HG03039 (cell line): Measurements from ENCODE around the gene SORCS2.

Experiments
- ATAC-seq: cut with Tn5 transposase; IDR thresholded peaks from one replicate; pipeline ENCODE4 v1.9.1; 2021; ENCODE audit warnings: mild to moderate bottlenecking, moderate library complexity; ENCODE audit not compliant: unreplicated experiment

Gene SORCS2

DNA sequence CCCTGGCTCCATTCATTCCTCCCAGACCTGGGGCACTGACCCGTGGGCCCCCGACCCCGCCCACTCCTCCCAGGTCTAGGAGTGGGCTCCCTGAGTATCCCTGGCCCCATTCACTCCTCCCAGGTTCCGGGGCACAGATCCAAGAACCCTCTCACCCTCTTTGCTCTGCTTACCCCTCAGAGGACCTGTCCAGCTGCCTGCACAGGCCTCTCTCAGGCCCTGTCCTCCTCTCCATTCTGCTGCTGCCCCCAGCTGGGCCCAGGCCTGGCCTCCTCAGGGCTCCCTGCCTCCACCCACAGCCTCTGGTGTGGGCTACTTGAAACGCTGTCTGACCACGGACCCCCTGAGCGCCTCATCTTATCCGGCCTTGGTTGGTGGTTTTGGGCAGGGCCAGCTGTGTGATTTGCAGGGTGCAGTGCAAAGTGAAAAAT is 460.1 kb downstream of the SORCS2 start:
- ATAC-seq: no peak

GRCh38 chr4:7652906-7653305 is 460.6 kb downstream of the SORCS2 start:
- no peak for ATAC-seq

GRCh38 chr4:7653510-7654369 is 461.4 kb downstream of the SORCS2 start:
- no peak for ATAC-seq

- ATAC-seq: no peak
These were observed 462.5 kb downstream of the SORCS2 start for GRCh38 chr4:7654550-7655445.

- ATAC-seq: no peak
These were observed 463.3 kb downstream of the SORCS2 start for GRCh38 chr4:7655511-7656243.

GRCh38 chr4:7656244-7656800 is 464.0 kb downstream of the SORCS2 start:
- no peak for ATAC-seq

DNA sequence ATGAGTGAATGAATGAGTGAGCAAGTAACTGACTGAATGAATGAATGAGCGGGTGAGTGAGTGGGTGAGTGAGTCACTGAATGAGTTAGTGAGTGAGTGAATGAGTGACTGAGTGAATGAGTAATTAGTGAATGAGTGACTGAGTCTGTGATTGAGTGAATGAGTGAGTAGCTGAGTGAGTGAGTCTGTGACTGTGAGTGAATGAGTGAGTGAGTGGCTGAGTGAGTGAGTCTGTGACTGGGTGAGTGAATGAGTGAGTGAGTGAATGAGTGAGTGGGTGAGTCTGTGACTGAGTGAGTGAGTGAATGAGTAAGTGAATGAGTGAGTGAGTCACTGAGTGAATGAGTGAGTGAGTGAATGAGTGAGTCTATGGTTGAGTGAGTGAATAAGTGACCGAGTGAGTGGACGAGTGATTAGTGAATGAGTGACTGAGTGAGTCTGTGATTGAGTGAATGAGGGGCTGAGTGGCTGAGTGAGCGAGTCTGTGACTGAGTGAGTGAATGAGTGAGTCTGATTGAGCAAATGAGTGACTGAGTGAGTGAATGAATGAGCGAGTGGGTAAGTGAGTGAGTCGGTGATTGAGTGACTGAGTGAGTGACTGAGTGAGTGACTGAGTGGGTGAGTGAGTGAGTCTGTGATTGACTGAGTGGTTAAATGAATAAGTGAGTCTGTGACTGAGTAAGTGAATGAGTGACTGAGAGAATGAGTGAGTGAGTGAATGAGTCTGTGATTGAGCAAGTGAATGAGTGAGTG is 465.4 kb downstream of the SORCS2 start:
- ATAC-seq: no peak

DNA sequence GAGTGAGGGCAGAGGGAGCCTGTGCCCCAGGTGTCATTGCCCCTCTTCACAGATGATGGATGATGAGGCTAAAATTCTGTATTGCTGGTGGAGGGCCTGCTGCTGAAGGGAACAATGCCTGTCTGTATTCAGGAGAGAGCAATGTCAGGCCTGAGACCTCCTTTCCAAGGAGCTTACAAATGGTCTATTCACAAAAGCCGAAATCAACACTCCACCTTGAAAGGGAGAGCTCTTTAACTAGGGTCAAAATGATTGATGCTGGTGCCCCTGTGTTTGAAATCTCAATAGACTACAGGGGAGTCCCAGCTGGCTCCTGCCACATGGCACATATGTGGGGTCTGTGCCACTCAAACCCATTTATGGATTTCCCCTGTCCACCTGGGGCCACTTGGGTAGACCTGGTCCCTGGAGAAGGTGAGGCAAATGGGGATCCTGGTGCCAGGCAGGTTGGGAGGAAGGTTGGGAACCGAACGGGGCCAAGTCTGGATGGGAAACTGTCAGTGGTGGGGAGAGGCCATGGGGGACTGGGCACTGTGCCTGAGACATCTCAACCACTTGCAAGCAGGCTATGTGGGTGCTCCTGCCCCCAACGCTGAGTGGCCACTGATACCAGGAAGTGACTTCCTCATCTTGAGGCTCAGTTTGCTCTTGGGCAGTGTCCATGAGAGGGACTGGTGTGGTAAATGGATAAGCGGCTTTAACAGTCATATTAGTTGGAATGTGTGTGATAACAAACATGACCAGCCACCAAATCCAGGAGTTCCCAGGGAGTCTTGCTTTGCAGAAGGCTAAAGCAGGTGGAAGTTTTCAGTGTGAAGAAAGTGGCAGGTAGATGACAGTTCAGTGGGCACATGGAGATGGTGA is 466.2 kb downstream of the SORCS2 start:
- ATAC-seq: no peak

DNA sequence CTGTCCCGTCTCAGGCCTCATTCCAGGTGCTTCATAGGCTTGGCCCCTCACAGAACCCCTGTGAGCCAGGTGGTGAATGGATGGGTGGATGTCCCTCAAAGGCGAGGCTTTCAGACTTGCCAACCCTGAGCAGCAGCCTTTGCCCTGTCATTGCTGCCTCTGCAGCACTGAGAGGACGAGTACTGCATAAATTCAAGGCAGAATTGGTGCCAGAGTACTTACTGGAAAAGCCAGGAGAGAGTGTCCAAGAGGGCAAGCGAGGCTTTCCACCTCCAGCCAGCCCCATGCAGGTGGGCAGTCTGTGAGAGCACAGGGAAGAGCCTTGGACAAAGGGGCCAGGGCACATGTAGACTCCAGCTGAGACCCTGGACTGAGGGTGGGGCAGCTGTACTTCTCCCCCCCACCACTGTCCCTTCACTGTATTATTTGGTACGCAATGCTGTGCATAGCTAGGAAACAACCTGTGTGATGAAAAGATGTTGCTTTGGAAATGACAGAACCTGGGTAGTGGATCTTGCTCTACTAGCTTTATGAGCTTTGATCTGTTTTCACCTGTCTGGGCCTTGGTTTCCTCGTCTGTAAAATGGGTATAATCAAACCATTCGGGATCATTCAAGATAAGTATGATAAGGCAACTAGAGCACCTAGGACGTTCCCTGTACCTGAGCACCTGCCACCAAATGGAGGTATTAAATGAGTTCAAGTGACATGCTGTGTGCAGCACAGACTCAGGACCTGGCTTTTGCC is 467.3 kb downstream of the SORCS2 start:
- no peak for ATAC-seq

DNA sequence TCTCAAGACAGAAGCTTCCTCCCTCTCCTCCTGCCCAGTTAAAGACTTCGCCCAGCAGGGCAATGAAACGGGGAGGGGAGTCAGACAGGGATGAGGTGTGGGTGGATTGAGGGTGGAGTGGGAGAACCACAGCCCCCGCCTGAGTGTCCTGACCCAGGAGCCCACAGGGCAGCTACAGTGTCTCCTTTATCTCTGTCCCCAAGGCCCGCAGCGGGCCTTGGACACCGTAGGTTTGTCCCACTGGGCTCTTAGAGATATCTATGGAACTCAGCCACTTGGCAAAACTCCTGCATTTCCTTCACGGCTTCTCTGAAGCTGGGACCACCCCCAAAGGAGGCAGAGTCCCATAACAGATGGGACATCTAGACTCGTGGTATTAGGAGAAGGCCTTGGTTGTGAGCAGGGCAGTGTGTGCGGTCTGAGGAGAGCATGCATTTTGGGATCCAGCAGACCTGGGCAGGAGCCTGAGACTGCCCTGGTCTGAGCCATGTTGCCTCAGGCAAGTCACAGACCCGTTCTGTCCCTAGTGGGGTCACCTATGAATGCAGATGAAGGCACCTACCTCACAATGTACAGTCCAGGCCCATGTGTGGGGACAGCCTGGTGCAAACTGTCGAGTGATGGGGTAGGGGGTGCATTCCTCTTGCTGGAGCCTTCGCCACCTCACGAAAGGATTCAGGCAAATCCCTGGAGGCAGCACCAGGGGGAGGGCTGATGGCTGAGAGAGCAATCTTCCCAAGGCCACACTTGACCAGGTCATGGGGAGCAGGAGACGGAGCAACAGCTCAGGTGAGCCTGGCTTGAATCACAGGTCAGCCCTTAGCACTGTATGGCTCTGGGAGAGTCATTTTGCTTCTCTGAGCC is 468.1 kb downstream of the SORCS2 start:
- no peak for ATAC-seq

DNA sequence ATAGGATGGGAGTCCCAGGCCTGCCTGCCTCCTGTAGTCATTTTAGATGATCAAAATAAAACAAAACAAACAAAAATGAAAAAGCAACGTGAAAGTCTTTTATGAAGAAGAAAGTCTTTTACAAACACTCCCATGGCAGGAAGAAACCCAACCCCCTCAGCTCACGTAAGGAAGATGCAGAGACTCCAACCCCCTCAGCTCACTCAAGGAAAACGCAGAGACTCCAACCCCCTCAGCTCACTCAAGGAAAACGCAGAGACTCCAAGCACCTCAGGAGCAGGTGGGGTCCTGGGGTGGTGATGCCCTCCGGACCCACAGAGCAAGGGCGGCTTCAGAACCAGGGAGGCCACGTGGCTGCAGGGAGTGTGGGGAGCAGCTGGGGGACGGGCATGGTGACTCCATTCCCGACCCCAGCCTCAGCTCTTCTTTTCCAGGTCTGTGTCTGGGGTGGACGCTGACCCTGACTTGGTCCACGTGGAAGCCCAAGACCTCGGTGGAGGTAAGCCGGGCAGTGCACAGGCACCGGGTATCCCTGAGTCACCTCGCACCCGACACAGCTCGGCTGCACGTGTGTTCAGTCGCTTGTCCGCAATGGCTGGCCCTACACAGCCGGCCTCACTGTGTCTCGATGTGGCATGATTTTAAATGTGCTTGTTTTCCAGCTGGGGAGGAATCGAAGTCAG is 468.9 kb downstream of the SORCS2 start:
- no peak for ATAC-seq

- ATAC-seq: no peak
These were observed 469.6 kb downstream of the SORCS2 start for GRCh38 chr4:7661846-7662506.

- no peak for ATAC-seq
These were observed 470.1 kb downstream of the SORCS2 start for GRCh38 chr4:7662507-7662846.

DNA sequence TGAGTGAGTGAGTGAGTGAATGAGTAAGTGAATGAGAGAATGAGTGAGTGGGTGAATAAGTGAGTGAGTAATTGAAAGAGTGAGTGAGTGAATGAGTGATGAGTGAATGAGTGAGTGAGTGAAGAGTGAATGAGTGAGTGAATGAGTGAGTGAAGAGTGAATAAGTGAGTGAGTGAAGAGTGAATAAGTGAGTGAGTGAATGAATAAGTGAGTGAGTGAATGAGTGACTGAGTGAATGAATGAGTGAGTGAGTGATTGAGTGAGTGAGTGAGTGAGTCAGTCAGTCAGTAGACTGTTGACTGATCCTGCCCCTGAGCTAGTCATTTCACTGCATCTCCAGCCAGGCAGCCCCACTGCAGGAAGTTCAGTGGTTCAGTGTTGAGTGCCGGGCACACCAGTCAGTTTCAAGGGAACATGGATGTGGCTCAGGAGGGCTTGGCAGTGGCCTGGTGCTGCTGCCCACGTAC is 470.8 kb downstream of the SORCS2 start:
- no peak for ATAC-seq

- ATAC-seq: no peak
These were observed 471.8 kb downstream of the SORCS2 start for GRCh38 chr4:7664106-7664505.

DNA sequence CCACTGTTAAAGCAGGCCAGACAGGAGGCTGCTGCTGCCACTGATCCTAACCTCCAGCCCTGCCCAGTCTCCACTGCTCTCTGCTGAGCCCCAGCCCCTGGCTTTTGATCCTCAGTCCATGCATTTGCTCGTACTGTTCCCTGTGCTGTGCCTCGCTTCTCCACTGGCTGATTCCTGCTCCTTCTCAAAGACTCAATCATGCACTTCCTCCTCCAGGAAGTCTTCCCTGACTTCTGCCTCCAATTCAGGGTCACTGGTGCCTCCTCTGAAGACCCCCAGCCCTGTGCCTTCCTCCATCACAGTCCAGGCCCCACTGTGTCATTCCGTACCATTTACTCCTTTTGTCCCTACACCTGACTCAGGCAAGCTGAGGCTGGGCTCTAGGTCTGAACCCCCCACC is 473.0 kb downstream of the SORCS2 start:
- no peak for ATAC-seq
